GM12878 (cell line): ENCODE data around the gene GGA2.

Experiments
- BACH1 ChIP-seq: fragments of 450-650 bp; IDR thresholded peaks from 2 replicates; pipeline ENCODE4 v1.6.1; 2017; ENCODE audit warnings: mild to moderate bottlenecking, borderline replicate concordance
- EGR1 ChIP-seq, 2 experiments: IDR thresholded peaks; 1 replicate in 1 of 2; 2 replicates in 1 of 2; pipeline ENCODE4 v1.6.1; 2011 to 2012; ENCODE audit warnings: low read depth in 2 of 2, low read length in 2 of 2, borderline replicate concordance in 1 of 2, mild to moderate bottlenecking in 1 of 2, moderate library complexity in 1 of 2
- HDGF ChIP-seq: fragments of 450-650 bp; IDR thresholded peaks from 2 replicates; pipeline ENCODE4 v1.6.1; 2016; ENCODE audit warnings: antibody characterized with exemption
- JUND ChIP-seq: IDR thresholded peaks from 2 replicates; pipeline ENCODE4 v1.6.1; 2012; ENCODE audit warnings: low read depth, mild to moderate bottlenecking, low read length, improper control_type of control experiment, moderate library complexity
- RAD21 ChIP-seq: IDR thresholded peaks from 2 replicates; pipeline ENCODE4 v1.6.1; 2011; ENCODE audit warnings: mild to moderate bottlenecking, low read depth, low read length, moderate library complexity; ENCODE audit not compliant: insufficient read depth
- REST ChIP-seq: IDR thresholded peaks from 2 replicates; pipeline ENCODE4 v1.6.1; 2012; ENCODE audit warnings: mild to moderate bottlenecking, low read depth, low read length
- TCF12 ChIP-seq: IDR thresholded peaks from 2 replicates; pipeline ENCODE4 v1.6.1; 2011; ENCODE audit warnings: low read depth, mild to moderate bottlenecking, low read length
- YY1 ChIP-seq: IDR thresholded peaks from 2 replicates; pipeline ENCODE4 v1.6.1; 2011; ENCODE audit warnings: low read depth, mild to moderate bottlenecking, low read length
- TF ChIP-seq, protein P1 (sequence below), 3 experiments: IDR thresholded peaks in 2 of 3; conservative IDR thresholded peaks in 1 of 3; 2 replicates each; pipeline ENCODE4 v1.5.1; 2011; ENCODE audit warnings: low read depth in 3 of 3, low read length in 3 of 3, mild to moderate bottlenecking in 3 of 3, control low read depth in 2 of 3, moderate library complexity in 2 of 3, inconsistent platforms in 1 of 3, mixed read lengths in 1 of 3; ENCODE audit not compliant: control insufficient read depth in 2 of 3, insufficient read depth in 1 of 3; ENCODE audit errors: extremely low read depth in 1 of 3
- TF ChIP-seq, protein P2 (sequence below): IDR thresholded peaks from 2 replicates; pipeline ENCODE4 v1.6.1; 2012; ENCODE audit warnings: low read depth, low read length, improper control_type of control experiment

DNA sequence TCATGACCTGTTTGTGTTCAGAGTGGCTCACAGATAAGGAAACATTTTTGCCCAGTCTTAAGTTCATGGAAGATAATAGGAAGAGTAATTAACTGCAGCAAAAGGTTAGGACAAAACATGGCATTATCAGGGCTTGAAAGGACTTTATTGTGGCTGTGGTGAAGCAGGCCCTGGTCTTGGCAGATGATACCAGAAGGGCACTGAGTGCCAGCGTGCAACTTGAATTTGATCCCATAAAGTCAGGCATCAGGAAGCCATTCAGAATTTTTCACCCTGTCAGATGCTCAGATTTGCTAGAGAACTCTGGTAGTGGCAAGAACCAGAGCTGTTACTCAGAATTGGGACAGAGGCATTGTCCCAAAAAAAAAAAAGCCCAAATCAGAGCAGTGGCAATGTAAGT lies 46.1 kb downstream of the GGA2 start:
- TF ChIP-seq, protein P1, sequence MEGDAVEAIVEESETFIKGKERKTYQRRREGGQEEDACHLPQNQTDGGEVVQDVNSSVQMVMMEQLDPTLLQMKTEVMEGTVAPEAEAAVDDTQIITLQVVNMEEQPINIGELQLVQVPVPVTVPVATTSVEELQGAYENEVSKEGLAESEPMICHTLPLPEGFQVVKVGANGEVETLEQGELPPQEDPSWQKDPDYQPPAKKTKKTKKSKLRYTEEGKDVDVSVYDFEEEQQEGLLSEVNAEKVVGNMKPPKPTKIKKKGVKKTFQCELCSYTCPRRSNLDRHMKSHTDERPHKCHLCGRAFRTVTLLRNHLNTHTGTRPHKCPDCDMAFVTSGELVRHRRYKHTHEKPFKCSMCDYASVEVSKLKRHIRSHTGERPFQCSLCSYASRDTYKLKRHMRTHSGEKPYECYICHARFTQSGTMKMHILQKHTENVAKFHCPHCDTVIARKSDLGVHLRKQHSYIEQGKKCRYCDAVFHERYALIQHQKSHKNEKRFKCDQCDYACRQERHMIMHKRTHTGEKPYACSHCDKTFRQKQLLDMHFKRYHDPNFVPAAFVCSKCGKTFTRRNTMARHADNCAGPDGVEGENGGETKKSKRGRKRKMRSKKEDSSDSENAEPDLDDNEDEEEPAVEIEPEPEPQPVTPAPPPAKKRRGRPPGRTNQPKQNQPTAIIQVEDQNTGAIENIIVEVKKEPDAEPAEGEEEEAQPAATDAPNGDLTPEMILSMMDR (IDR thresholded peaks at IDR 0.05 in 2 of 3, conservative IDR thresholded peaks at IDR 0.05 in 1 of 3; ENCODE audit: control insufficient read depth in 2 of 3, extremely low read depth in 1 of 3, insufficient read depth in 1 of 3, low read depth in 3 of 3, low read length in 3 of 3), result no peak
- TF ChIP-seq RAD21 (no peak), BACH1 (no peak), HDGF (no peak), YY1 (no peak), TCF12 (no peak), JUND (no peak), EGR1 (IDR thresholded peaks at IDR 0.05; ENCODE audit: borderline replicate concordance in 1 of 2, low read depth in 2 of 2, low read length in 2 of 2) (no peak), REST (no peak)
- TF ChIP-seq, protein P2, sequence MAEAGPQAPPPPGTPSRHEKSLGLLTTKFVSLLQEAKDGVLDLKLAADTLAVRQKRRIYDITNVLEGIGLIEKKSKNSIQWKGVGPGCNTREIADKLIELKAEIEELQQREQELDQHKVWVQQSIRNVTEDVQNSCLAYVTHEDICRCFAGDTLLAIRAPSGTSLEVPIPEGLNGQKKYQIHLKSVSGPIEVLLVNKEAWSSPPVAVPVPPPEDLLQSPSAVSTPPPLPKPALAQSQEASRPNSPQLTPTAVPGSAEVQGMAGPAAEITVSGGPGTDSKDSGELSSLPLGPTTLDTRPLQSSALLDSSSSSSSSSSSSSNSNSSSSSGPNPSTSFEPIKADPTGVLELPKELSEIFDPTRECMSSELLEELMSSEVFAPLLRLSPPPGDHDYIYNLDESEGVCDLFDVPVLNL, result no peak
